HK-2 (cell line): Measurements from ENCODE around the gene IL23A.
"Not testable (repeated sequence)": the region's sequence is repeated elsewhere in the genome, so short reads cannot be mapped to it uniquely, and the experiment has no call there.

Source experiments
- DNase-seq: peaks from one replicate; pipeline ENCODE4 v3.0.0-alpha.2; 2018; ENCODE audit not compliant: unreplicated experiment

The IL23A gene, protein sequence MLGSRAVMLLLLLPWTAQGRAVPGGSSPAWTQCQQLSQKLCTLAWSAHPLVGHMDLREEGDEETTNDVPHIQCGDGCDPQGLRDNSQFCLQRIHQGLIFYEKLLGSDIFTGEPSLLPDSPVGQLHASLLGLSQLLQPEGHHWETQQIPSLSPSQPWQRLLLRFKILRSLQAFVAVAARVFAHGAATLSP

DNA sequence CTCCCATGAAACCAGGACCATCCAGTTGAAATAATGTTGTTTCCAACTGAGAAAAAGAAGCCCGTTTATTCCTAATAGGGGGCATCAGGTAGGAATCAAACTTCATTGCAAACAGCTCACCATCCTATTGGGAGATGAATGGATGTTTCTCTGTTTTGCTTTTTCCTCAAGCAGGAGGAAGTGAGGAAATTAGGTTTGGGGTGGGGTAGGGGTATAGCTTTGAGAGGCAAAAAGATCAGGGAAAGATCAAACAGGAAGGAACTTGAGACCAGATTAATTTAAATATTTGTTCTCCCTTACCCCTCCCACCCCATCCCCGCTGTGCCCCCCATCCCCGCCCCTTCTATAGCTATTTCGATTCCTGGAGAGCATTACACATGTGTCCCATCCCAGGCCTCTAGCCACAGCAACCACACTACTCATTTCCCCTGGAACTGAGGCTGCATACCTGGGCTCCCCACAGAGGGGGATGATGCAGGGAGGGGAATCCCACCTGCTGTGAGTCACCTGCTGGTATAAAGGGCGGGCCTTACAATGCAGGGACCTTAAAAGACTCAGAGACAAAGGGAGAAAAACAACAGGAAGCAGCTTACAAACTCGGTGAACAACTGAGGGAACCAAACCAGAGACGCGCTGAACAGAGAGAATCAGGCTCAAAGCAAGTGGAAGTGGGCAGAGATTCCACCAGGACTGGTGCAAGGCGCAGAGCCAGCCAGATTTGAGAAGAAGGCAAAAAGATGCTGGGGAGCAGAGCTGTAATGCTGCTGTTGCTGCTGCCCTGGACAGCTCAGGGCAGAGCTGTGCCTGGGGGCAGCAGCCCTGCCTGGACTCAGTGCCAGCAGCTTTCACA, at the start of gene IL23A:
IL23A (plus strand) TSS at position 577 of the 850 bp plus-strand sequence; CDS start at position 738, 161 bp downstream.
- DNase-seq, result peak; percentile 80

DNA sequence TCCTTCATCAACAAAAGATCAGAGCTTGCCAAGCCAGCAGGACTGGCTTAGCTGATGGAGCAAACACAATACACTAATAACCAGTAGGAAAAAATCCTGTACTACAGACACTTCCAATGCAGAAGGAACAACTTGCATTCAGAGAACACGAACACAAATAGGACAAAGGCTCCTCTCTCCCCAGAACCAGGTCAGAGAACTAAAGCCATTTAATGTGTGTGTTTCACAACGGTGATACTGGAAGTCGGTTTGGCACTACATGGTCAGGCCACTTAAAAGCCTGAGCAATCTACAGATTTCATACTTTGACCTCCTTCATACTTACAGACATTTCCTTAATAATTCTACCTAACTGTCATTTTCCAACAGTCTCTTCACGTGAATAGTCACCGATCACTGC, 44.9 kb upstream of the IL23A start:
- no peak for DNase-seq

DNA sequence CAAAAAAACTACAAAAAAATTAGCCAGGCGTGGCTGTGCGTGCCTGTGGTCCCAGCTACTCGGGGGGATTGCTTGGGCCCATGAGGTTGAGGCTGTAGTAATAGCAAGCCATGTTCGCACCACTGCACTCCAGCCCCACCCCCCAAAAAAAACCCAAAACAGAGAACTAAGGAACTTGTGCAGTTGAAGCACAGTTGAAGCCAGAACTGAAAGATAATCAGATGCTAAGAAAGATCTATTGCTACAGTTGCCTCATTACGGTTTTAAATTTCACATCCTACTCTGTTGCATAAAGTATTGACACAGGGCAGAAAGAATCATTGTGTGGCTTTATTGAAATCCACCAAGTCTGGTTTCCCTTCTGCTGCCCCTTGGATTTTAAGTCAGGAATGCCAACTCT, 42.4 kb upstream of the IL23A start:
- no peak for DNase-seq

DNA sequence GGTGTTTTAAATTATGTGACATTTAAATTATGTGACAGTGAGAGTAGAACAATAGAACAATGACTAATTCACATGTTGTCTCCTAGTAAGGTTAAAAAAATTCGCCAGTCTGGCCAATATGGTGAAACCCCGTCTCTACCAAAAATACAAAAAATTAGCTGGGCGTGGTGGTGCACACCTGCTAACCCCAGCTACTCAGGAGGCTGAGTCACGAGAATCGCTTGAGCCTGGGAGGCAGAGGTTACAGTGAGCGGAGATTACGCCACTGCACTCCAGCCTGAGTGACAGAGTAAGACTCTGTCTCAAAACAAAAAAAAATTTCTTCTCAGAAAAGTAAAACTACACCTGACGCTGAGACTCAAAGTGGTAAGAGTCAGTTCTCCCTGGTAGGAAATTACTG, 41.3 kb upstream of the IL23A start:
- DNase-seq, result no peak

DNA sequence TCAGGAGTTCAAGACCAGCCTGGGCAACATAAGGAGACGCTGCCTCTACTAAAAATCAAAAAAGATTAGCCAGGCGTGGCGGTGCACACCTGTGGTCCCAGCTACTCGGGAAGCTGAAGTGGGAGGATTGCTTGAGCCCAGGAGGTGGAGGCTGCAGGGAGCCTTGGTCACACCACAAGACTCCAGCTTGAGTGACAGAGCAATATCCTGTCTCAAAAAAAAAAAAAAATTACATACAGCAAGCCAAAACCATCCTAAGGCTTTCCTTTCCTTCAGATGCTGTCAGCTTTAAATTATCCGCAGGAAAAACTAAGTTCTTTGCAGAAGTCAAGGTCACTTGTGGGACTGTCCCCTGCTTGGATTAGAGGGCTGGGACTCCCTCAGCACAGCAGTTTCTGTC, 39.9 kb upstream of the IL23A start:
- no peak for DNase-seq

DNA sequence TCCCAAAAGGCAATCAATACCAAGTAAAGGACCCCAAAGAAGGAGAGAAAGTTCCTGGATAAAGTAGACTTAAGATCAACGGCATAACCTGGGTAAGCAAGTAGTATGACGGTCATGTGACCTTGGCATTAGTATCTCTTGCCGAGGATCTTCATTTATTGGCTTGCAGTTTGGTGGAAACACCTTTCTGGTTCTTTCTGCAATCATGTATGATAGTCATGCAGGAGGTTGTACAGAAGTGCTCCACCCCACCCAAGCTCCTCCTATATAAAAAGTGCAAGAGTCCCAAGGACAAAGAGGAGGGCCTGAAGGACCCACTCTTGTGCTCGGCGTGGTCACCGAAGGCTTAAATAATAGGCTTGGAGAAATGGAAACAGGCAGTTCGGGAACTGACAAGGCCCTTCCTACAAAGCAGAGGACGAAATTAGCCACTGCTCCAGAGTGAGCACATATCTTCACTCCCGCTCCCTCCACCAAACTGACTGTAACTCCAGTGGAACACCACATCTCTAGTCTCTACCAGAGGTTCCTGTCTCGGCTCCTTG, 39.3 kb upstream of the IL23A start:
- DNase-seq, result no peak

DNA sequence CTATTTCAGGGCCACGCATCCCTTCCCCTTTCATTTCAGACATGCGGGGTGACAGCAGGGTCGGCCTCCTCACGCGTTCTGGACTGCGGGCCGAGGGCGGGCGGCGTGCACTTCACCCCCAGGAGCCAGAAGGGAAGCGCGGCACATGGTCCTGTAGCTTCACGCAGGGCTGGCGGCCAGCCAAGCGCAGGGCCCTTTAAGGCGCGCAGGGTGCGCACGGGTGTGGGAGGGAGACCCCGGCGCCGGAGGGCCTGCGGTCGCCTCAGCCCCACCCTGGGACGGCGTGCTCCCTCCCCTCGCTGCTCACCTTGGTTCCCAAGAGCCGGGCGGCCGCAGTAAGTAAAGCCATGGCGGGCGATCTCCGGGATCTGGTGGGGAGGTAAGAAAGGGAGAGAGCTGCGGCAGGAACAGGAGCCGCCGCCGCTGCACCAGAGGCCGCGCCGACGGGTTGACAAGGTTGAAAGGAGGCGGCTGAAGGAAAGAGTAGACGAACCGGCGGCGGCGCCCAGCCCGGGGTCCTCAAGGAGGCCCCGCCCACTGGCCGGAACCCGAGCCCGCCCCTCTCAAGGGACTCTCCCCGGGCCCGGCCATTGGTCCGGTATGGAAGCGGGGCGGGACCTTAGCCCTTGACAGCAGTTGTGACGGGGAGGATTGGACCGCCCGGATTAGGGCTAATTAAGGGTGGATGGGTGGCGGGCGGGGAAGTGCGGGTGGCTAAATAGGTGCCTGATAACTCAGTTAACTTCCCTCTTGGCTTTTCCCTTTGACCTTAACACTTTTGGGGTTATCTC, 38.6 kb upstream of the IL23A start, which contains the start of gene CS:
CS (minus strand) TSS at position 478 of the 791 bp plus-strand sequence; CDS start at position 349, 129 bp downstream.
- peak; percentile 97 for DNase-seq

DNA sequence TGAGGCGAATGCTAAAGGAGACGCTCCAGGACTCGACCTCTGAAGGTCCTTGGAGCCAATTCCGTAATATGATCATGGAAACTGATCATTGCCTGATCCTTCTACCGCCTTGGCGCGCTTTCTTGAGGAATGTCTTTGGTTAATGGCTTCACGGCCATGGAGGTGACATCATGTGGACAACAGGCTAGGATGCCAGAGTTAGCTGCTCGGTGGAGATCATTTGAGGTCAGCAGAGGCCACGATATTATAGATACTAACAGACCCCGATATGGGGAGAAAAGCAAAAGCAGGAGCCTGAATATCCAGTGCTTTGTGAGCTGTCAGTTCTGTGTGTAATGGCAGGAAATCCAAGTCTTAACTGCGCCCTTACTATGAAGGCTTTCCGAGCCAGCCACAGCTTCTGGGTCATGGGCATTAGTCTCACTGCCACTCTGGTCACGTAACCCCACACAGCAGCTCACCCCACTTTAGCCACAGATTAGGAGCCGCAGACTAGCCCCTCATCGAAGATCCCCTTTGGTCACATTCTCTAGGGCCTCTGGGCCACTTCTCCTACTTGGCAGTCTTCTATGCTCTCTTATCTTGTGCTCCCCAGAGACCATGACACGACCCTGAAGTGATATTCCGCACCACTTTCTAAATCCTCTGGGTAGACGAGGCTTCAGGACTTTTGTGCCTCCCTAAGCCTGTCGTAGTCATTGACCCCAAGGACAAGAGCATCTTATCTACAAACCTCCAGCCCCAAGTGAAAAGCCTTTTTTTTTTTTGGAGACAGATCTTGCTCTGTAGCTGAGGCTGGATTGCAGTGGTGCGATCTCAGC, 37.8 kb upstream of the IL23A start:
- no peak for DNase-seq

DNA sequence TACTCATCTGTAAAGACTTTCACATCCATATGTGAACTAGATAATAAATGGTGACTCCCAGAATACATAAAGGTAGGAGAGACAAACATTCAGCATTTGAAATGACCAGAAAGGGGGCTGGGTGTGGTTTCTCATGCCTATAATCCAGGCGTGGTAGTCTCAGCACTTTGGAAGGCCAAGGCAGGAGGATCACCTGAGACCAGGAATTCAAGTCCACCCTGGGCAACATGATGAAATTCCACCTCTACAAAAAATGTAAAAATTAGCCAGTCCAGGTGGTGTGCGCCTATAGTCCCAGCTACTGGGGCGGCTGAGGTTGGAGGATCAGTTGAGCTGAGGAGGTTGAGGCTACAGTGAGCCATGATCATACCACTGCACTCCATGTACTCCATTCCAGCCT, 34.4 kb upstream of the IL23A start:
- DNase-seq, result no peak

DNA sequence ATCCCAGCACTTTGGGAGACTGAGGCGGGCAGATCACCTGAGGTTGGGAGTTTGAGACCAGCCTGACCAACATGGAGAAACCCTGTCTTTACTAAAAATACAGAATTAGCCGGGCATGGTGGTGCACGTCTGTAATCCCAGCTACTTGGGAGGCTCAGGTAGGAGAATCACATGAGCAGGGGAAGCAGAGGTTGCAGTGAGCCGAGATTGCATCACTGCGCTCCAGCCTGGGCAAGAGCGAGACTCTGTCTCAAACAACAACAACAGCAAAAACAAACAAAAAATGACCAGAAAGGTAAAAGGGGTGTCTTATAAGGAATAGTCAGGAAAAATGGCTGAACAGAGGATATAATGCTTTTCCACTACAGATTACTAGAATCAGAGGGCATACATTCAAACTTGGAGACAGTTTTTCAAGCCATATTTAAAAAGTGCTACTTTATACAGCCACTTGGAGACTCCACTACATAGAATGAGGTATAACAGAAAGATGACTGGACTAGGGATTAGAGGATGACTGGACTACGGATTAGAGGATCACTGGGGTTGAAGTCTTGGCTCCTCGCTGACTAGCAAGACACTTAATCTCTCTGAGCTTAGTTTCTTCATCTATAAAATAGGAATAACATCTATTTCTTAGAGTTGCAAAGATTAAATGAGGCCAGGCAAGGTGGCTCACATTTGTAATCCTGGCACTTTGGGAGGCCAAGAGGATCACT, 33.7 kb upstream of the IL23A start:
- no peak for DNase-seq

DNA sequence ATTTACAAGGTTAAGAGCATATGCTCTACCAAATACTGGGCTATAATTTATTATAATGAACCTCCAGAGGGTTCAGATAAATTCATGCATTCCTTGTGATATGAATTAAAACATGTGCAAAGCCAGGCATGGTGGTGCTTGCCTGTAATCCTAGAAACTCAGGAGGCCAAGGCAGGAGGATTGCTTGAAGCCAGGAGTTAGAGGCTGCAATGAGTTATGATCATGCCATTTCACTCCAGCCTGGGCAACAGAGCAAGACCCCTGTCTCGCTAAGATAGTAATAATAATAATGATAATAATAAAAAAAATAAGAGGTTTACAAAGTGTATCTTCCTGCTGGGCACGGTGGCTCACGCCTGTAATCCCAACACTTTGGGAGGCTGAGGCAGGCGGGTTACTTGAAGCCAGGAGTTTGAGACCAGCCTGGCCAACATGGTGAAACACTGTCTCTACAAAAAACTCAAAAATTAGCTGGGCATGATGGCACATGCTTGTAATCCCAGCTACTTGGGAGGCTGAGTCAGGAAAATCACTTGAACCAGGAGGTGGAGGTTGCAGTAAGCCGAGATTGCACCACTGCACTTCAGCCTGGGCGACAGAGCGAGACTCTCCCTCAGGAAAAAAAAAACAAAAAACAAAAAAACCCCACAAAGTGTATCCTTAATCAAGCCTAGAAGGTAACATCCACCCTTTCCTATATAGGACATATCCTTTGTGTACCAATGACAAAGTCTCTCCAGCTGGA, 31.3 kb upstream of the IL23A start:
- DNase-seq, result no peak

DNA sequence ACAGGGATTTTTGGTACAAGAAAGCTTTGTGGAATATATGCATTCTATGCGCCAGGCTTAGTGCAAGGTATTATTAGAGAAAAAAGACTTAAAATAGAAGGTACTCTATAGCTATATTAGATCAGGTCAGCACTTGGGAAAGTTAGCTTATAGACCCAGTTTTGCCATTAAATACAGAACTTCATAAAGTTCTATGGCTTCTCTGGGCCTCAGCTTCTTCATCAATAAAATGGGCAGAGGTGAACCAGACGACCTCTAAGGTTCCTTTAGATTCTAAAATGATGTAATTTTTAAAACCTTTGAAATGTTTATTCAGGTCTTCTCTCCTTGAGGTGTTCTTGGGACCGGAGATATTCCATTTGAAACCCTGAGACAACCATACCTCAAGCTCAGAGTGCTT, 30.0 kb upstream of the IL23A start:
- no peak for DNase-seq

DNA sequence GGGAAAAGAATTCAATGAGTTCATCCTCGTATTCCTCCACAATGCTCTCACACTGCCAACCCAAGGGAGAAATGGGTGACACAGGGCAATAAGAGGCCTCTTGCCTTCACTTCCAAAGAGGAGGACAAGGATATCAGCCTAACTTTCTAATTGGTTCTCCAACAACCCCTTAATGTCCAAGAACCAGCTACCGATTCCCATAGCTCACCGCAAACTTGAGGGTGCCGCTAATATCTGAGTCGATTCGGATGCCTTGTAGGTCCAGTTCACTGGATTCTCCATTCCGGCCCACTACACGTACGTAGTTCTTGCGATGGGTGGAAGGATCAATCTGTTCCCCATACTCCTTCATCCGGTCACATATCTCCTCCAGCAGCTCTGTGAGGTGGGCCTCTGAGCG, 27.7 kb upstream of the IL23A start:
- no peak for DNase-seq

DNA sequence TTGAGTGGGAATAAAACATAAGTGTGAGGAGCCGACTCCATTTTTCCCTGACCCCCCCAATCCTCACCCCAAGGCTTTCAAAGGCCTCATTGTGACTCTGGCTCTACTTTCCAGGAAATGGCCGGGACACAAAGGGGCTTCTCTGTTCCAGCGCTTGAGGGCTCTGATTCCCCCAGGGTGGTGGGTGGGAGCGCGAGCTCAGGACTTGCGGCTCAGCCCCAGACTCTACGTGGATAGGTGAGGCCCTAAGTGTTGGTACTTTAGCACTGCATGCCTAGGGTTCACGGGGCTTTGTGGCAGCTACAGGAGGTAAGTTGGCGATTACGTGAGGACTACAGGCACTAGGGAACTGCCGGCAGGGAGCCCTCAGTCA, 23.4 kb upstream of the IL23A start:
- no peak for DNase-seq

DNA sequence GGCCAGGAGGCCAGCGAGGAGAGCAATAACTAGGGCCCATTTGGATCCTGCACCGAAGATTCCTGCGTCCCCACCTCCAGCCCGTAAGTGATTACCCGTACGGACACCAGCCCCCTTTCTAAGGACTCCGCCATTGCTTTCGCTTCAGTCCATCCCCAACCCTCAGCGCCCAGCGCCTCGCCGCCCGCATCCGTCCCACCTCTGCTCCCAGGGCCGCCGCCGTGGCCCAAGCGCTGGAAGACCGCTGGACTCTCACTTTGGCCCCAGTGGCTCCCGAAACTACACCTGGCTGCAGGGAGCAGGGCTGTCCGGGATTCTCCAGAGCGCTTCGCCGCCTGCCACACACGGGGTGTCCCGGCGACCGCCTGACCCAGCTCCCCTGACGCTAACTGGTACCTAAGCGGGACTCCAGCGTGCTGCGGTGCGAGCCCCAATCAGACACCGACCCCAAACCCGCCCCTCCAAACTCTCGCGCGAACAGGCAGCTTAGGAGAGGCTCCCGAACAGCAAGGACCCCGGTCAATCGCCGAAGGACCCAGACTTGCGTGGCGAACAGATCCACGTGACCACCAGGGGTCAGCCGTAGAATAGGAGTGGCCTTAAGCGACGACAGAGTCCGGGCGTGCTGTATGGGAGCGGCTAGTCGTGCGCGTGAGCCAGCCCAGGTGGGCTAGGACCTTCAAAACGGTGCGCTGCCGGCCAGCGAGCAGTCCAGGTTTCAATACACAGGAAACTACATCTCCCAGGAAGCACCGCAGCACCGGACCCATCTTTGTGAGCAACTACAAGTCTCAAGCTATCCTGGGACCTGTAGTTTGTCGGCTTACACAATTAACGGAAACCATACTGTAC, 22.8 kb upstream of the IL23A start, which contains the start of gene CNPY2:
CNPY2 (minus strand) TSS at position 367 of the 852 bp plus-strand sequence. CDS start 771 bp downstream, outside the sequence.
- peak; percentile 99 for DNase-seq

DNA sequence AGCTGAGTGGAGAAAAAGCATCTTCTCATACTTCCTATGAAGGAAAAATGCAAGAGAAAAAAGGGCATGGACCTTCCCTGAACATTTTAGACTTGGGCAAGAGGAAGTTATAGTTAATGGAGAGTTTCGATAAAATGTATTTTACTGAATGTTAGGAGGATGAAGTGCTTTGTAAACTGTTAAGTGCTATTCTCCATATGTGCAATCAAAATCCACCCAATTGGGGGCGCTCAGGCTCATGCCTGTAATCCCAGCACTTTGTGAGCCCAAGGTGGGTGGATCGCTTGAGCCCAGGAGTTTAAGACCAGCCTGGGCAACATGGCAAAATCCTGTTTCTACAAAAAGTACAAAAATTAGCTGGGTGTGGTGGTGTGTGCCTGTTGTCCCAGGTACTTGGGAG, 21.0 kb upstream of the IL23A start:
- no peak for DNase-seq

DNA sequence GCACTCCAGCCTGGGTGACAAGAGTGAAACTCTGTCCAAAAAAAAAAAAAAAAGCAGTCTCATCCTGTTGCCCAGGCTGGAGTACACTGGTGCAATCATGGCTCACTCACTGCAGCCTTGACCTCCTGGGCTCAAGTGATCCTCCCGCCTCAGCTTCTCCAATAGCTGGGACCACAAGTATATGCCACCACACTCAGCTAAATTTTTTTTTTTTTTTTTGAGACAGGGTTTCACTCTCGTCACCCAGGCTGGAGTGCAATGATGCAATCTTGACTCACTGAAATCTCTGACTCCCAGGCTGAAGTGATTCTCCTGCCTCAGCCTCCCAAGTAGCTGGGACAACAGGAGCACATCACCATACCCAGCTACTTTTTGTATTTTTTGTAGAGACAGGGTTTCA, 17.7 kb upstream of the IL23A start:
- no peak for DNase-seq

DNA sequence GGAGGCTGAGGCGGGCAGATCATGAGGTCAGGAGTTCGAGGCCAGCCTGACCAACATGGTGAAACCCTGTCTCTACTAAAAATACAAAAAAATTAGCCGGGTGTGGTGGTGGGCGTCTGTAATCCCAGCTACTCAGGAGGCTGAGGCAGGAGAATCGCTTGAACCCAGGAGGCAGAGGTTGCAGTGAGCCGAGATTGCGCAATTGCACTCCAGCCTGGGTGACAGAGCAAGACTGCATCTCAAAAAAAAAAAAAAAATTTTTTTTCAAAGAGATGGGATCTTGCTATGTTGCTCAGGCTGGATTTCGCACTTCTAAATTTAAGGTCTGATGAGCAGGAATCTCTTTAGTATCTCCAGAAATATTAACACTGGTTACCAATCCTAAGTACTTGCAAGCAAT, 17.1 kb upstream of the IL23A start:
- not testable (repeated sequence) for DNase-seq

DNA sequence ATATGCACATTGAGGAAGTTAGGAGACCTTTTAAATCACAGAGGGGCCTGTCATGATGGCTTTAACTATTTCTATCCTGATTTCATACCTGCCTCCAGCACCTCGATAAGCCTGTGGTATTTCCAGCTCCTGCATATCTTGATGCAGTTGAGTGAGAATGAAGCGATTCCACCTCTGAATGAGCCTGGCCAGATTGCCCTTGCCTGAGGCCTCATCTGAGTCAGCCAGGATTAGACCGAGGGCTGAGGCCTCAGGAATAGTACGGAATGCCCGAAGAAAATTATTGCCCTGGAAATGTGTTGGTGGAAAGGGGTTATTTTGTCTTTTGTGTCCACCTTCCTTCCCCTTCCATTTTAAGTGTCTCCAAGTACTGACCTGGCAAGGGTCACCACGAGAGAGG, 14.5 kb upstream of the IL23A start:
- no peak for DNase-seq
